Kidney (tissue), 14 donors: Measurements from ENCODE around the gene RDH14. TPM values are rescaled to one million over a fixed set of nuclear protein-coding genes. Genes with fewer than 3 reads are reported as not detected.

Experiments
- DNase-seq, 5 donors: peaks; one replicate each; pipeline ENCODE4 v3.0.0-alpha.2; 2013 to 2020
- FAIRE-seq: peaks from 2 replicates; lab custom pipeline; 2012; peaks lifted over from hg19 to GRCh38; lab: Jason Lieb, UNC
- H3K27ac ChIP-seq, 2 donors: one replicate each; pipeline ENCODE4 v1.7.0; 2013; ENCODE audit warnings: low read depth in 2 of 2, low read length in 2 of 2, inconsistent platforms in 1 of 2
- H3K27me3 ChIP-seq: one replicate; pipeline ENCODE4 v1.7.1; 2013; ENCODE audit warnings: low read length, inconsistent platforms; ENCODE audit not compliant: control insufficient read depth, insufficient read depth
- H3K36me3 ChIP-seq, 3 donors: one replicate each; pipeline versions ENCODE4 v1.7.0 to v1.7.1; 2013; ENCODE audit warnings: low read length in 3 of 3, control low read depth in 1 of 3, inconsistent platforms in 1 of 3; ENCODE audit not compliant: insufficient read depth in 3 of 3, control insufficient read depth in 2 of 3
- H3K4me1 ChIP-seq, 3 donors: one replicate each; pipeline versions ENCODE4 v1.7.0 to v1.7.1; 2013; ENCODE audit warnings: low read length in 3 of 3, inconsistent platforms in 1 of 3, low read depth in 1 of 3; ENCODE audit not compliant: control insufficient read depth in 2 of 3, insufficient read depth in 2 of 3
- H3K4me3 ChIP-seq, 3 donors: one replicate each; pipeline versions ENCODE4 v1.7.0 to v1.8.1; 2013; ENCODE audit warnings: low read length in 3 of 3, control low read depth in 1 of 3, inconsistent platforms in 1 of 3
- H3K9ac ChIP-seq, 3 donors: one replicate each; pipeline versions ENCODE4 v1.7.0 to v1.7.1; 2013; ENCODE audit warnings: low read length in 3 of 3, control low read depth in 1 of 3, inconsistent platforms in 1 of 3
- H3K9me3 ChIP-seq, 3 donors: one replicate each; pipeline versions ENCODE4 v1.7.0 to v1.7.1; 2013; ENCODE audit warnings: low read length in 3 of 3, control low read depth in 1 of 3, inconsistent platforms in 1 of 3; ENCODE audit not compliant: control insufficient read depth in 2 of 3, insufficient read depth in 1 of 3
- CTCF ChIP-seq: IDR thresholded peaks from 3 replicates; pipeline ENCODE4 v1.5.1; 2012; ENCODE audit warnings: mild to moderate bottlenecking, moderate library complexity, borderline replicate concordance; ENCODE audit not compliant: insufficient read depth; ENCODE audit errors: extremely low read depth
- intact Hi-C: fragments of 100-400 bp; cut with DNase I; formaldehyde crosslinking; loops from one replicate; pipeline ENCODE4 v1.11.1; 2022
- polyA plus RNA-seq: library from polyadenylated mRNA; stranded (reverse); fragments of 350-450 nt; fragmentation: Illumina TruSeq; extraction: RNeasy Lipid Tissue Mini Kit (QIAGEN cat#74804); gene quantifications from one replicate; pipeline ENCODE4 v1.2.3, GENCODE V29; 2014; ENCODE audit warnings: low read depth, low replicate concordance; ENCODE audit not compliant: insufficient read depth
- total RNA-seq: library from RNA; stranded (reverse); fragmentation: NEBNext Ultra II Directional; extraction: Animal tissue kit (Norgen Biotek cat#: 25700); gene quantifications from one replicate; pipeline ENCODE4 v1.2.1, GENCODE V29; 2021
- donor health status: control.
- donor health status: control.
- donor health status: control.
- donor health status: control.
- donor health status: control.
- donor health status: DM: yes; HTN: yes; CAD: no.
- donor health status: Normal renal cell carcinoma (clear cell type).

RDH14 gene
- total and polyA plus RNA-seq, 2 donors from 2014 or later = 22.1 to 31.6 TPM

GRCh38 chr2:18566145-18566769, 5.8 kb upstream of the RDH14 start:
- FAIRE-seq = no peak
- no peak overlapping the region for H3K9ac ChIP-seq
- no peaks in the 10 kb centered on the region for H3K27me3 ChIP-seq
- no peaks in the 10 kb centered on the region for H3K4me1 ChIP-seq
- H3K36me3 ChIP-seq = peaks cover 0 to 3% (median 0%) of the 10 kb centered on the region in 3 donors
- H3K4me3 ChIP-seq = no peak overlapping the region
- DNase-seq = no peak
- no peak for TF ChIP-seq CTCF
- no peaks in the 10 kb centered on the region for H3K9me3 ChIP-seq
- no peak overlapping the region for H3K27ac ChIP-seq
- intact Hi-C loops = no loop called here

- H3K4me1 ChIP-seq = peaks cover 0 to 10% (median 6%) of the 10 kb centered on the region in 3 donors
- peak overlapping the region; percentile 82 to 91 (median 82) for H3K4me3 ChIP-seq
- H3K27ac ChIP-seq = peak overlapping the region; percentile 93 to 94
- no peaks in the 10 kb centered on the region for H3K9me3 ChIP-seq
- peaks cover 0 to 6% (median 0%) of the 10 kb centered on the region in 3 donors for H3K36me3 ChIP-seq
- H3K9ac ChIP-seq = peak overlapping the region; percentile 33 to 87 (median 76)
- H3K27me3 ChIP-seq = no peaks in the 10 kb centered on the region
- FAIRE-seq = peak; percentile 61
- no peak for TF ChIP-seq CTCF
- DNase-seq = no peak
- intact Hi-C loops = no loop called here
These were observed 288 bp upstream of the RDH14 start for GRCh38 chr2:18560797-18561085.

GRCh38 chr2:18559531-18560030, 872 bp downstream of the RDH14 start:
- Histone ChIP-seq H3K27me3 (no peaks in the 10 kb centered on the region), H3K4me3 (peak overlapping the region; percentile 66 to 91 (median 78)), H3K27ac (peak overlapping the region; percentile 93 to 94), H3K9ac (peak overlapping the region; percentile 51 to 87 (median 59)), H3K9me3 (no peaks in the 10 kb centered on the region), H3K36me3 (peaks cover 0 to 13% (median 0%) of the 10 kb centered on the region in 3 donors), H3K4me1 (peaks cover 0 to 10% (median 6%) of the 10 kb centered on the region in 3 donors)
- intact Hi-C loops = no loop called here
- DNase-seq (peak in 1 of 5 donors; percentile 43), FAIRE-seq (no peak)
- TF ChIP-seq CTCF = no peak
